Measurements from ENCODE around the gene UBASH3B. TPM values are rescaled to one million over a fixed set of nuclear protein-coding genes. Genes with fewer than 3 reads are reported as not detected.

Gene UBASH3B
- total RNA-seq, 1 donor, result 23.2 TPM

GRCh38 chr11:122848186-122848585 is 192.7 kb downstream of the UBASH3B start:
- H3K4me3 ChIP-seq (ENCODE audit: low read depth, low read length), result no peak overlapping the region
- no peak for TF ChIP-seq CTCF (IDR thresholded peaks at IDR 0.05; ENCODE audit: insufficient read depth, low read length)
- DNase-seq (ENCODE audit: low read depth), result no peak

- no peak overlapping the region for H3K4me3 ChIP-seq (ENCODE audit: low read depth, low read length)
- TF ChIP-seq CTCF (IDR thresholded peaks at IDR 0.05; ENCODE audit: insufficient read depth, low read length), result no peak
- peak; percentile 31 for DNase-seq (ENCODE audit: low read depth)
Observed at GRCh38 chr11:122850076-122850631, 194.6 kb downstream of the UBASH3B start.

GRCh38 chr11:122851366-122851966 is 195.9 kb downstream of the UBASH3B start:
- no peak overlapping the region for H3K4me3 ChIP-seq (ENCODE audit: low read depth, low read length)
- no peak for DNase-seq (ENCODE audit: low read depth)
- no peak for TF ChIP-seq CTCF (IDR thresholded peaks at IDR 0.05; ENCODE audit: insufficient read depth, low read length)

GRCh38 chr11:122852074-122852795 is 196.7 kb downstream of the UBASH3B start:
- DNase-seq (ENCODE audit: low read depth), result peak; percentile 10
- no peak overlapping the region for H3K4me3 ChIP-seq (ENCODE audit: low read depth, low read length)
- no peak for TF ChIP-seq CTCF (IDR thresholded peaks at IDR 0.05; ENCODE audit: insufficient read depth, low read length)

- DNase-seq (ENCODE audit: low read depth), result no peak
- H3K4me3 ChIP-seq (ENCODE audit: low read depth, low read length), result no peak overlapping the region
- no peak for TF ChIP-seq CTCF (IDR thresholded peaks at IDR 0.05; ENCODE audit: insufficient read depth, low read length)
Observed at GRCh38 chr11:122852796-122853160, 197.3 kb downstream of the UBASH3B start.

GRCh38 chr11:122853261-122853660 is 197.7 kb downstream of the UBASH3B start:
- H3K4me3 ChIP-seq (ENCODE audit: low read depth, low read length), result no peak overlapping the region
- no peak for DNase-seq (ENCODE audit: low read depth)
- TF ChIP-seq CTCF (IDR thresholded peaks at IDR 0.05; ENCODE audit: insufficient read depth, low read length), result no peak
